ENCODE measurements around the gene HRH2.
"Not testable (repeated sequence)": the region's sequence is repeated elsewhere in the genome, so short reads cannot be mapped to it uniquely, and the experiment has no call there.

Gene HRH2

DNA sequence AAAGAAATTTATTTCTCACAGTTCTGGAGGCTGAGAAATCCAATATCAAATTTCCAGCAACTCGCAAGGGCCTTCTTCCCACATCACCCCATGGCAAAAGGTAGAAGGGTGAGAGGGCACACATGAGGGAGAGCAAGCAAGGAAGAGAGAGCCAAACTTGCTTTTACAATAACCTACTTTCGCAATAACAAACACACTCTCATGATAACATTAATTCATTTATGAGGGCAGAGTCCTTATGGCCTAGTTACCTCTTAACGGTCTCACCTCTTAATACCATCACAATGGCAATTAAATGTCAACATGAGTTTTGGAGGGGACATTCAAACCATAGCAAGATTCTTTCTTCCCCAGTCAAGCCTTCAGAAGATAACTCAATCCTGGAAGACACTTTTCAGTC is 11.6 kb upstream of the HRH2 start:
- no peak for DNase-seq (ENCODE audit: low read depth in 1 of 2, low spot score in 1 of 2)

- DNase-seq (ENCODE audit: low read depth in 1 of 2, low spot score in 1 of 2) = no peak
Observed at GRCh38 chr5:175649967-175650366, 7.9 kb upstream of the HRH2 start.

DNA sequence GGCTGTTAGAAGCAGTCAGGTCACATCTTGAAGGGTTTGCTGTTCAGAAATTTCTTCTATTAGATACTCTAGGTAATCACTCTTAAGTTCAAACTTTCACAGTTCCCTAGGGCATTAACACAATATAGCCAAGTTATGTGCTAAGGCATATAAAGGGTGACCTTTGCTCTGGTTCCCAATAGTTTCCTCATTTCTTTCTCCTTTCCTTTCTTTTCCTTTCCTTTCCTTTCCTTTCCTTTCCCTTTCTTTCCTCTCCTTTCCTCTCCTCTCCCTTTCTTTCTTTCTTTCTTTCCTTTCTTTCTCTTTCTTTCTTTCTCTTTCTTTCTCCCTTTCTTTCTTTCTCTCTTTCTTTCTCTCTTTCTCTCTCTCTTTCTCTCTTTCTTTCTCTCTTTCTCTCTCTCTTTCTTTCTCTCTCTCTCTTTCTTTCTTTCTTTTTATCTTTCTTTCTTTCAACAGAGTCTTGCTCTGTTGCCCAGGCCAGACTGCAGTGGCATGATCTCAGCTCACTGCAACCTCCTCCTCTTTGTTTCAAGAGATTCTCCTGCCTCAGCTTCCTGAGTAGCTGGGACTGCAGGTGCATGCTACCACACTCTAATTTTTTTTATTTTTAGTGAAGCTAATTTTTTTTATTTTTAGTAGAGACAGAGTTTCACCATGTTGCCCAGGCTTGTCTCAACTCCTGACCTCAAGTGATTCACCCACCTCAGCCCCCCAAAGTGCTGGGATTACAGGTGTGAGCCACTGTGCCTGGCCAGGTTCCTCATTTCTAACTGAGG is 7.3 kb upstream of the HRH2 start:
- DNase-seq (ENCODE audit: low read depth in 1 of 2, low spot score in 1 of 2) = not testable (repeated sequence)

- DNase-seq (ENCODE audit: low read depth in 1 of 2, low spot score in 1 of 2) = peak; percentile 47 to 54
Observed at GRCh38 chr5:175652741-175653663, 4.9 kb upstream of the HRH2 start.

- no peak for DNase-seq (ENCODE audit: low read depth in 1 of 2, low spot score in 1 of 2)
Observed at GRCh38 chr5:175653763-175654162, 4.1 kb upstream of the HRH2 start.

DNA sequence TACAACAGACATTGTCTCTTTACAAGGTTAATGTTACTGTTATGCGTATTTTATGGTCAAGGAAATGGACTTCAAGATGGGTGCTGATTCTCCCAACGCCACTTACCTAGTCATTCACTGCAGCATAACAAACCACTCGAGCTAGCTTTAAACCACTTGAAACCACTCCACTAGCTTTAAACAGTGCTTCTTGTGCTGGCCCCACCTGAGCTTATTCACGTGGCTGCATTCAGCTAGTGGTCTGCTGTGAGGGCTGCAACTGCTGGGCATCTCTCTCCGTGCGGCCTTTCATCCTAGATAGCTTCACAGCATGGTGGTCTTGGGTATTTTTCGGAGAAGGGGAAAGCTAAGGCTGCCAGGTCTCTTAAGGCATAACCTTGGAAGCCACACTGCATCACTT is 3.5 kb upstream of the HRH2 start:
- DNase-seq (ENCODE audit: low read depth in 1 of 2, low spot score in 1 of 2) = no peak

DNA sequence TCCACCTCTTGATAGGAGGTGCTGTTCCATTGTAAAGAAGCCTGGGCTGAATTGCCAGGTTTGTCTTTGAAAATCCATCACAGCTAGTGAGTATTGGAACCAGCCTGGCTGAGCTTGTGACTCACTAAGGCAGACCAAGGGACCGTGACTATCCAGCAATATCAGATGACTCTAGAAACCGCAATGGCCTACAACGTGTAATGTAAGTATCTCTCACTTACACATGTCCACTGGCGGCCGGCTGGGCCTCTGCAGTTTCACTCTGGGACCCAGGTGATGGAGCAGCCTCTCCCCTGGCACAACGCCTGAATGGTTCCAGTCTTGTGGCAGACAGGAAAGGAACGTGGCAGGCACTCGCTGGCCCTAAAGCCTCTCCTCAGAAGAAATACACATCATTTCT is 3.1 kb upstream of the HRH2 start:
- DNase-seq (ENCODE audit: low read depth in 1 of 2, low spot score in 1 of 2) = no peak

GRCh38 chr5:175655411-175655810 is 2.5 kb upstream of the HRH2 start:
- DNase-seq (ENCODE audit: low read depth in 1 of 2, low spot score in 1 of 2) = no peak

DNA sequence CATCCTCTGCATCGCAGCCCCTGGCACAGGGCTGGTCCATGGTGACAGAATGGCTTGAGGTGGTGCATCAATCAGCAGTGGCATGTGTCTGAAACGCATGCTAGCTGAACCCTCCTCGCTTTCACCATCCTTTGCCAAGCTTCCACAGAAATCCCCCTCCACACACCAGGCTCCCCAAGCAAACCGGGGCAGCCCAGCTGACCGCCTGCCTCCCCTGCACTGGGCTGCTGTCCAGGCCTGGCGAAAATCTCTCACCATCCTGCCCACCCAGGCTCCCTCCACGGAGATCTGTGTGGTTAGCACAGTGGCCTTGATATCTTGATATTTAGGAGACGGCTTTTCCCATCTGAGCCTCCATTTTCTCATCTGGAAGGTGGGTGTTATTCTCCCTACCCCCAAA is 905 bp upstream of the HRH2 start:
- no peak for DNase-seq (ENCODE audit: low read depth in 1 of 2, low spot score in 1 of 2)

GRCh38 chr5:175658299-175659145 is 651 bp downstream of the HRH2 start:
- peak in 1 of 2 donors; percentile 18 for DNase-seq (ENCODE audit: low read depth in 1 of 2, low spot score in 1 of 2)

GRCh38 chr5:175659546-175660253 is 1.8 kb downstream of the HRH2 start:
- no peak for DNase-seq (ENCODE audit: low read depth in 1 of 2, low spot score in 1 of 2)

GRCh38 chr5:175663186-175664184 is 5.6 kb downstream of the HRH2 start:
- no peak for DNase-seq (ENCODE audit: low read depth in 1 of 2, low spot score in 1 of 2)

GRCh38 chr5:175664723-175665122 is 6.9 kb downstream of the HRH2 start:
- no peak for DNase-seq (ENCODE audit: low read depth in 1 of 2, low spot score in 1 of 2)

GRCh38 chr5:175666216-175666615 is 8.3 kb downstream of the HRH2 start:
- DNase-seq (ENCODE audit: low read depth in 1 of 2, low spot score in 1 of 2) = no peak

DNA sequence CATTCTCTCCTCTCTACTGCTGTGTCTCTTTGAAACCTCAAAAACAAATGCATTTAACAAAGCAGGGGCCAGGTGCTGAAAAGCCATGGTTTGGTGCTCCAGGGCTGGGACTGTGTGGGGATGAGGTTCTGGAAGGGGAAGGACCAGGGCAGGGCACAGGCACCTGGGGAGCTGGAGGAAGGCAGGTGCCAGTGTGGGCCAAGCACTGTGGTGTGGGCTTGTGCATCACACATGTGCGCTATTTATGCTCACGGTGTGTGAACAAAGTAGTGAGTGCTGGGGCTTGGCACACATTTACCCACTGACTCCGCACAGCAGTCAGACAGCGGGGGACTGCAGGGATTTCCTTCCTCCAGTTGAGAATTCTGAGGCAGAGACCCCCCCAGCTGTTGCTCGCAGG is 10.1 kb downstream of the HRH2 start:
- no peak for DNase-seq (ENCODE audit: low read depth in 1 of 2, low spot score in 1 of 2)

GRCh38 chr5:175670372-175670771 is 12.5 kb downstream of the HRH2 start:
- no peak for DNase-seq (ENCODE audit: low read depth in 1 of 2, low spot score in 1 of 2)

GRCh38 chr5:175671013-175671412 is 13.1 kb downstream of the HRH2 start:
- no peak for DNase-seq (ENCODE audit: low read depth in 1 of 2, low spot score in 1 of 2)

DNA sequence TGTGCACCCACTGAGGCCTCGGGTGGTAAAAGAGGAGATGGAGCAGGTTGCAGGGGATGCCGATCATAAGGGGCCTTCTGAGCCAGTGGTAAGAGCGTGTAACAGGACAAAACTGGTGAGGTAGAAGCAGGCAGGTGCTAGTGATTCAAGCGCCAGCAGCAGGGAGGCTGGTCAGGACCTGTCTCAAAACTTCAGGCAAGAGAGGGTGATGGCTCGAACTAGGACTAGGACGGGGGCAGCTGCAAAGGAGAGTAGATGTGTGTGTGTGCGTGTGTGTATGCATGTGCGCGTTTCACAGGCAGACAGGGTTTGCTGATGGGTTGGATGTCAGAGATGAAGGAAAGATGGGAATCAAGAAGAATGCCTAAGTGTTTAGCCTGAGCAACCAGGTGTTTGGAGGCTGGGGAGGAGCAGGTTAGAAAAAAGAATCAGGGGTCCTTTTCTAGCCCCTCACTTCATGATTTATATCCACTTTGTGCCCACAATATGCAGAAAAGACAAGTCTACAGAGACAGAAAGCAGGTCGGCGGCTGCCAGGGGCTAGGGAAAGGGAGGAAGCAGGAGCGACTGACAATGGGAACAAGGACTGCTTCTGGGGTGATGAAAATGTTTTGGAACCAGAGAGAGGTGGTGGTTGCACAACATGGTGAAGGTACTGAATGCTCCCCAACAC is 15.2 kb downstream of the HRH2 start:
- no peak for DNase-seq (ENCODE audit: low read depth in 1 of 2, low spot score in 1 of 2)

Measured in stimulated activated CD4-positive, alpha-beta T cell treated with anti-CD3 and anti-CD28 coated beads, Interleukin-15, amount 100 ng/mL, for 1 hour (primary cell).